GM12864 (cell line): Measurements from ENCODE around the gene NLRC5.

Source experiments
- DNase-seq: peaks from one replicate; pipeline ENCODE4 v3.0.0-alpha.2; 2011; ENCODE audit warnings: low read depth
- H3K4me3 ChIP-seq: 2 replicates; pipeline ENCODE4 v1.5.1; 2011; ENCODE audit warnings: mild to moderate bottlenecking, low read depth, low read length, control low read depth
- TF ChIP-seq, protein P1 (sequence below): IDR thresholded peaks from 2 replicates; pipeline ENCODE4 v1.5.1; 2011; ENCODE audit warnings: low read depth, mild to moderate bottlenecking, moderate library complexity, low read length, control low read depth, inconsistent platforms; ENCODE audit errors: missing control alignments

NLRC5 gene

DNA sequence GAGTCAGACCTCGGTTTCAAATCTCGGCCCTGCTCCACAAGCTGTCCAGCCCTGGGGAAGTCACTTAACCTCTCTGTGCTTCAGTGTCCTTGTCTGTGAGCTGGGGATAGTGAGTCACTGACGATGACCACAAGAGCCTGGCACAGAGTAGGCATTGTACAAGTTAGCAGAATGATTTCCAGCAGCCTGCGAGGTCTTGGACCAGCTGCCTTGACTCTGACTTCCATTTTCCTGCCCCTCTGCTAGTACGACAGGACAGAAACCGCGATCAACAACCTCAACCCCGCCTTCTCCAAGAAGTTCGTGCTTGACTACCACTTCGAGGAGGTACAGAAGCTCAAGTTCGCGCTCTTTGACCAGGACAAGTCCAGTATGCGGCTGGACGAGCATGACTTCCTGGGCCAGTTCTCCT lies 123.7 kb downstream of the NLRC5 start:
- TF ChIP-seq, protein P1, sequence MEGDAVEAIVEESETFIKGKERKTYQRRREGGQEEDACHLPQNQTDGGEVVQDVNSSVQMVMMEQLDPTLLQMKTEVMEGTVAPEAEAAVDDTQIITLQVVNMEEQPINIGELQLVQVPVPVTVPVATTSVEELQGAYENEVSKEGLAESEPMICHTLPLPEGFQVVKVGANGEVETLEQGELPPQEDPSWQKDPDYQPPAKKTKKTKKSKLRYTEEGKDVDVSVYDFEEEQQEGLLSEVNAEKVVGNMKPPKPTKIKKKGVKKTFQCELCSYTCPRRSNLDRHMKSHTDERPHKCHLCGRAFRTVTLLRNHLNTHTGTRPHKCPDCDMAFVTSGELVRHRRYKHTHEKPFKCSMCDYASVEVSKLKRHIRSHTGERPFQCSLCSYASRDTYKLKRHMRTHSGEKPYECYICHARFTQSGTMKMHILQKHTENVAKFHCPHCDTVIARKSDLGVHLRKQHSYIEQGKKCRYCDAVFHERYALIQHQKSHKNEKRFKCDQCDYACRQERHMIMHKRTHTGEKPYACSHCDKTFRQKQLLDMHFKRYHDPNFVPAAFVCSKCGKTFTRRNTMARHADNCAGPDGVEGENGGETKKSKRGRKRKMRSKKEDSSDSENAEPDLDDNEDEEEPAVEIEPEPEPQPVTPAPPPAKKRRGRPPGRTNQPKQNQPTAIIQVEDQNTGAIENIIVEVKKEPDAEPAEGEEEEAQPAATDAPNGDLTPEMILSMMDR, result no peak
- DNase-seq, result no peak
- no peak overlapping the region for H3K4me3 ChIP-seq

GRCh38 chr16:57113664-57114063 lies 124.3 kb downstream of the NLRC5 start:
- H3K4me3 ChIP-seq, result no peak overlapping the region
- no peak for DNase-seq

GRCh38 chr16:57115168-57115513 lies 125.8 kb downstream of the NLRC5 start:
- TF ChIP-seq, protein P1, result no peak
- H3K4me3 ChIP-seq, result no peak overlapping the region
- DNase-seq, result no peak

More at GRCh38 chr16:57113664-57114063, 124.3 kb downstream of the NLRC5 start:
- TF ChIP-seq, protein P1, result no peak

- DNase-seq, result no peak
- TF ChIP-seq, protein P1, result no peak
- no peak overlapping the region for H3K4me3 ChIP-seq
These were observed 126.3 kb downstream of the NLRC5 start for GRCh38 chr16:57115514-57116182.

DNA sequence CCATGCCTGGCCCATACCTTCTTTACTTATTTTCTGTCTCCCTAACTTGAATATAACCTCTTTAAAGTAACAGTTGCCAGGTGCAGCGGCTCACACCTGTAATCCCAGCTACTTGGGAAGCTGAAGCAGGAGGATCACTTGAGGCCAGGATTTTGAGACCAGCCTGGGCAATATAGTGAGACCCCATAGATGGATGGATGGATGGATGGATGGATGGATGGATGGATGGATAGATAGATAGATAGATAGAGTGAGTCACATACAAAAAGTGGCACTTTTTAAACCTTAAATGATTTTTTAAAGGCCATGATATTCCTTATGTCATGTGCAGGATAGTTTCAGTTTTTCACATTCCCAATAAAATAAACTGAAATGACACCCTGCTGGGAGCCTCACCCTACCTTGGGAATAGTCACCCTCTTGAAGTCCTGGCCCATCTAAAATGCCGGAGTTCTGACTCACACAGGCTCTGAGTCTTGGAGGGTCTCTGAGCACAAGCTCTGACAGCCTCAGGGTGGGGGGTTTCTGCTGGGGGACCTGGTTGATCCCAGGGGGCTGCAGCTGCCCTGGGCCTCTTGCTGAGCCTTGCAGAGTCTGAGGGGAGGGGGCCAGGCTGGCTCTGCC lies 129.2 kb downstream of the NLRC5 start:
- H3K4me3 ChIP-seq, result no peak overlapping the region
- TF ChIP-seq, protein P1, result no peak
- no peak for DNase-seq

DNA sequence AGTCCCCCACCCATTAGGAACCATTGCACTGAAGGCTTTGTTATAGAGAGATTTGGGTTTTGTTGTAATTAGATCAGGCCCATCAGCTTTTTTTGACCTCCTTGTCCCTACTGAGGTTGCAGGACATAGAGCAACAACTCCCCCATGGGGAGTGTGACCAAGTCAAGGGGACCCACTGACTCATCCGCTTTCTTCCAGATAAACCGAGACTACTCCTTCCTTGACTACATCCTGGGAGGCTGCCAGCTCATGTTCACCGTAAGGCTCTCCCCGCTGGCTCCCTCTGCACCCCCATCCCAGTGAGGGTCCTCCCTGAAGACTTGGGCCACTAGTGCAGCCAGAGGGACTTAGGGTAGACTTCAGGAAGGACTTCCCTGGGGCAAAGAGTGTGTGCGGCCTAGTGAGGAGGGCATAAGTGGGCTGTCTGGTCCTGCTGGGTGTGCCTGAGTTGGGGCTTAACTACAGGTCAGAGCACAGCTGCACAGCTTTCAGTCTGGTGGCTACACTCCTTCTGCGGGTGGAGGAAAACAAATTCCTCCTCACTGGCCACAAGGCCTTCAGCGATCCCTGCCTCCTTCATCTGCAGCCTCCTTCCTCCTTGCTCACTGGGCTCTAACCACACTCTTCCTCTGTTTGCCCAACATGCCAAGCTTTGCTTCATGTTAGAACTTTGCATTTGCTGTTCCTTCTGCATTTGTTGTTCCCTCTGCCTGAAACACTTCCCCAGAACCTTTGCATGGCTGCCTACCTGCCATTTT lies 134.0 kb downstream of the NLRC5 start:
- no peak overlapping the region for H3K4me3 ChIP-seq
- TF ChIP-seq, protein P1, result no peak
- no peak for DNase-seq
